Lower leg skin (tissue), 3 donors: ENCODE data around the gene POLK.

Source experiments
- CTCF ChIP-seq, 3 donors: fragments of 450-650 bp; IDR thresholded peaks; one replicate each; pipeline ENCODE4 v1.5.1; 2016; ENCODE audit warnings: antibody characterized with exemption in 3 of 3, mild to moderate bottlenecking in 3 of 3, moderate library complexity in 2 of 3
- POLR2A ChIP-seq, 2 donors: fragments of 450-650 bp; IDR thresholded peaks; one replicate each; pipeline ENCODE4 v1.6.1; 2016 to 2017; ENCODE audit warnings: antibody characterized with exemption in 2 of 2, mild to moderate bottlenecking in 1 of 2, moderate library complexity in 1 of 2

GRCh38 chr5:75612901-75613300 is 101.2 kb downstream of the POLK start:
- TF ChIP-seq CTCF (IDR thresholded peaks at IDR 0.05) (no peak), POLR2A (IDR thresholded peaks at IDR 0.05) (no peak)
